ENCODE data around the gene KPNA2. TPM values are rescaled to one million over a fixed set of nuclear protein-coding genes. Genes with fewer than 3 reads are reported as not detected.
"Not testable (repeated sequence)": the region's sequence is repeated elsewhere in the genome, so short reads cannot be mapped to it uniquely, and the experiment has no call there.

The KPNA2 gene
- total RNA-seq, 1 donor from 2014 or later, result 79.1 TPM

GRCh38 chr17:68057531-68057952 is 22.0 kb downstream of the KPNA2 start:
- no peak for DNase-seq (ENCODE audit: low read depth)
- TF ChIP-seq CTCF (IDR thresholded peaks at IDR 0.05; ENCODE audit: insufficient read depth, low read length, poor library complexity, severe bottlenecking), result peak; percentile 49
- H3K4me3 ChIP-seq (ENCODE audit: low read depth, low read length), result no peak overlapping the region
- H3K36me3 ChIP-seq (ENCODE audit: control insufficient read depth, insufficient read depth, low read length), result no peaks in the 10 kb centered on the region
- H3K27me3 ChIP-seq (ENCODE audit: control insufficient read depth, insufficient read depth, low read length), result no peaks in the 10 kb centered on the region

GRCh38 chr17:68060336-68060735 is 24.8 kb downstream of the KPNA2 start:
- no peaks in the 10 kb centered on the region for H3K36me3 ChIP-seq (ENCODE audit: control insufficient read depth, insufficient read depth, low read length)
- no peak for TF ChIP-seq CTCF (IDR thresholded peaks at IDR 0.05; ENCODE audit: insufficient read depth, low read length, poor library complexity, severe bottlenecking)
- H3K4me3 ChIP-seq (ENCODE audit: low read depth, low read length), result no peak overlapping the region
- DNase-seq (ENCODE audit: low read depth), result no peak
- no peaks in the 10 kb centered on the region for H3K27me3 ChIP-seq (ENCODE audit: control insufficient read depth, insufficient read depth, low read length)

- H3K36me3 ChIP-seq (ENCODE audit: control insufficient read depth, insufficient read depth, low read length), result no peaks in the 10 kb centered on the region
- no peak for TF ChIP-seq CTCF (IDR thresholded peaks at IDR 0.05; ENCODE audit: insufficient read depth, low read length, poor library complexity, severe bottlenecking)
- no peak for DNase-seq (ENCODE audit: low read depth)
- H3K27me3 ChIP-seq (ENCODE audit: control insufficient read depth, insufficient read depth, low read length), result no peaks in the 10 kb centered on the region
- no peak overlapping the region for H3K4me3 ChIP-seq (ENCODE audit: low read depth, low read length)
Measured at GRCh38 chr17:68061512-68062313, 26.2 kb downstream of the KPNA2 start.

GRCh38 chr17:68065366-68065765 is 29.8 kb downstream of the KPNA2 start:
- H3K4me3 ChIP-seq (ENCODE audit: low read depth, low read length); H3K27me3 ChIP-seq (ENCODE audit: control insufficient read depth, insufficient read depth, low read length); DNase-seq (ENCODE audit: low read depth); H3K36me3 ChIP-seq (ENCODE audit: control insufficient read depth, insufficient read depth, low read length): not testable (repeated sequence)

GRCh38 chr17:68068512-68068911 is 33.0 kb downstream of the KPNA2 start:
- not testable (repeated sequence) for H3K36me3 ChIP-seq (ENCODE audit: control insufficient read depth, insufficient read depth, low read length); H3K27me3 ChIP-seq (ENCODE audit: control insufficient read depth, insufficient read depth, low read length); H3K4me3 ChIP-seq (ENCODE audit: low read depth, low read length); DNase-seq (ENCODE audit: low read depth)

GRCh38 chr17:68070582-68071444 is 35.3 kb downstream of the KPNA2 start:
- not testable (repeated sequence) for H3K27me3 ChIP-seq (ENCODE audit: control insufficient read depth, insufficient read depth, low read length); H3K4me3 ChIP-seq (ENCODE audit: low read depth, low read length)

GRCh38 chr17:68074279-68074678 is 38.7 kb downstream of the KPNA2 start:
- no peaks in the 10 kb centered on the region for H3K36me3 ChIP-seq (ENCODE audit: control insufficient read depth, insufficient read depth, low read length)
- H3K4me3 ChIP-seq (ENCODE audit: low read depth, low read length), result no peak overlapping the region
- H3K27me3 ChIP-seq (ENCODE audit: control insufficient read depth, insufficient read depth, low read length), result no peaks in the 10 kb centered on the region
- DNase-seq (ENCODE audit: low read depth), result no peak
- TF ChIP-seq CTCF (IDR thresholded peaks at IDR 0.05; ENCODE audit: insufficient read depth, low read length, poor library complexity, severe bottlenecking), result no peak

More at GRCh38 chr17:68070582-68071444, 35.3 kb downstream of the KPNA2 start:
- not testable (repeated sequence) for DNase-seq (ENCODE audit: low read depth); H3K36me3 ChIP-seq (ENCODE audit: control insufficient read depth, insufficient read depth, low read length)

GRCh38 chr17:68075953-68076607 is 40.5 kb downstream of the KPNA2 start:
- not testable (repeated sequence) for DNase-seq (ENCODE audit: low read depth); H3K36me3 ChIP-seq (ENCODE audit: control insufficient read depth, insufficient read depth, low read length); H3K27me3 ChIP-seq (ENCODE audit: control insufficient read depth, insufficient read depth, low read length); H3K4me3 ChIP-seq (ENCODE audit: low read depth, low read length)

GRCh38 chr17:68077498-68077897 is 42.0 kb downstream of the KPNA2 start:
- not testable (repeated sequence) for H3K4me3 ChIP-seq (ENCODE audit: low read depth, low read length); H3K36me3 ChIP-seq (ENCODE audit: control insufficient read depth, insufficient read depth, low read length); H3K27me3 ChIP-seq (ENCODE audit: control insufficient read depth, insufficient read depth, low read length); DNase-seq (ENCODE audit: low read depth)

Data from kidney epithelial cell (primary cell).